Esophagus (tissue), 2 donors: ENCODE data around the gene GATAD2B. TPM values are rescaled to one million over a fixed set of nuclear protein-coding genes. Genes with fewer than 3 reads are reported as not detected.

Experiments
- H3K27ac ChIP-seq, 2 donors: one replicate each; pipeline ENCODE4 v1.5.1; 2013; ENCODE audit warnings: low read depth in 2 of 2, mild to moderate bottlenecking in 2 of 2, inconsistent platforms in 1 of 2, low read length in 1 of 2, moderate library complexity in 1 of 2
- H3K27me3 ChIP-seq, 2 donors: one replicate each; pipeline ENCODE4 v1.6.1; 2013; ENCODE audit warnings: low read length in 2 of 2, control low read depth in 1 of 2, mild to moderate bottlenecking in 1 of 2; ENCODE audit not compliant: insufficient read depth in 2 of 2, control insufficient read depth in 1 of 2
- H3K36me3 ChIP-seq, 2 donors: one replicate each; pipeline ENCODE4 v1.6.1; 2013; ENCODE audit warnings: low read length in 1 of 2; ENCODE audit not compliant: control insufficient read depth in 2 of 2, insufficient read depth in 2 of 2
- H3K4me1 ChIP-seq, 2 donors: one replicate each; pipeline ENCODE4 v1.6.1; 2013; ENCODE audit warnings: low read length in 1 of 2; ENCODE audit not compliant: control insufficient read depth in 2 of 2, insufficient read depth in 2 of 2
- H3K4me3 ChIP-seq, 2 donors: one replicate each; pipeline ENCODE4 v1.5.1; 2013; ENCODE audit warnings: low read length in 2 of 2, mild to moderate bottlenecking in 2 of 2, low read depth in 1 of 2, moderate library complexity in 1 of 2
- H3K9me3 ChIP-seq, 2 donors: one replicate each; pipeline ENCODE4 v1.6.1; 2013; ENCODE audit warnings: mild to moderate bottlenecking in 2 of 2, low read depth in 1 of 2, low read length in 1 of 2, moderate library complexity in 1 of 2; ENCODE audit not compliant: control insufficient read depth in 2 of 2, insufficient read depth in 1 of 2
- WGBS, 2 donors: extraction: QIAGEN DNeasy Blood & Tissue Kit; methylation state at CpG; one replicate each; pipeline ENCODE4 v1.1.7; 2013; 5-methylcytosine and 5-hydroxymethylcytosine counted together
- polyA plus RNA-seq, 2 donors: library from polyadenylated mRNA; stranded (reverse); fragments of 200-250 nt; gene quantifications; one replicate each; pipeline ENCODE4 v1.2.3, GENCODE V29; 2013
- donor health status: healthy with polysubstance abuse.
- donor health status: Bipolar disorder and iron deficiency.

Gene GATAD2B
- polyA plus RNA-seq, 2 donors, result 3.2 to 4.4 TPM

DNA sequence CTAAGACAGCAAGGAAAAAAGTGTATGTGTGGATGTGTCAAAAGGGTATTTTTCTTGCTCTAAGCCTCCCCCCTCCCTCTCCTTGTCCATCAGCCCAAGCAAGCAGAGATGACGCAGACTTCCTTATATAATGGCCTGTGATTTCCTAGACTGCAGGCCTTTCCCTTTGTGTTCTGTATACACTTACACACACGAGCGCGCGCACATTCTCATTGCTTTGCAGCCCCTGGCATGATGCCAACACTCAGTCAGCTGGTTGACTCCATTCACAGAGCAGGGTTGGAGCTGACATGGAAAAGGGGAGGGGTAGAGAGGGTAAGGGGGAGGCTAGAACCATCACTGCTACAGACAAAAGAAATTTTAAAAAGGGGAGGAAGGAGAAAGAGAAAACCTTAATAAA, 41.8 kb downstream of the GATAD2B start:
- no peaks in the 10 kb centered on the region for H3K9me3 ChIP-seq
- H3K36me3 ChIP-seq, result no peaks in the 10 kb centered on the region
- 9 to 16% methylated on average over 5 of the region's 5 CpGs for WGBS, 2 donors
- peaks cover 2% of the 10 kb centered on the region in 2 donors for H3K4me1 ChIP-seq
- no peaks in the 10 kb centered on the region for H3K27me3 ChIP-seq
- H3K4me3 ChIP-seq, result no peak overlapping the region
- H3K27ac ChIP-seq, result no peak overlapping the region

DNA sequence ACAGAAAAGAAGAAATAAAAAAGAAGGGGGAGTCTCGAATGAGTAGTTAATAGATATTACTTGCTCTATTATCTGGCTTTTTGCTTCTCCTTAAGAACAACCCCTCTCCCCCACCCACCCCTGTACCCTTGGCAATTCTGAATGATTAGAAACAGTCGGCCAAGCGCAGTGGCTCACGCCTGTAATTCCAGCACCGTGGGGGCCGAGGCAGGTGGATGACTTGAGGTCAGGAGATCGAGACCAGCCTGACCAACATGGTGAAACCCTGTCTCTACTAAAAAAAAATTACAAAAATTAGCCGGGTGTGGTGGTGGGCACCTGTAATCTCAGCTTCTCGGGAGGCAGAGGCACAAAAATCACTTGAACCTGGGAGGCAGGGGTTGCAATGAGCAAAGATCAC, 42.7 kb downstream of the GATAD2B start:
- Histone ChIP-seq H3K27me3 (no peaks in the 10 kb centered on the region), H3K4me3 (no peak overlapping the region), H3K36me3 (no peaks in the 10 kb centered on the region), H3K4me1 (peaks cover 2% of the 10 kb centered on the region in 2 donors), H3K27ac (no peak overlapping the region), H3K9me3 (no peaks in the 10 kb centered on the region)
- 91 to 94% methylated on average over 9 of the region's 9 CpGs for WGBS, 2 donors

DNA sequence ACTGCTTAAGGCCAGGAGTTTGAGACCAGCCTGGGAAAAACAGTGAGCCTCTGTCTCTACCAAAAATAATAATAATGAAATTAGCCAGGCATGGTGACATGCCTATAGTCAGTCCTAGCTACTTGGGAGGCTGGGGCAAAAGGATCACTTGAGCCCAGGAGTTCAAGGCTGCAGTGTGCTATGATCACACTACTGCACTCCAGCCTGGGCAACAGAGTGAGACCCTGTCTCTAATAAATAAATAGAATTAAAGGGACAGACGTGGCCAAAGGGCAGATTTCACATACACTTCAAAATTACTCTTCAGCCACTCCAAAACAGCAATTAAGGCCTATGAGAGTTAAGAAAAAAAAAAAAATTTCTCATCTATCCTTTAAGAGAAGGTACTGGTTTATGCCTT, 45.7 kb downstream of the GATAD2B start:
- no peaks in the 10 kb centered on the region for H3K9me3 ChIP-seq
- WGBS, 2 donors, result 68 to 70% methylated on average over 1 of the region's 1 CpG
- no peak overlapping the region for H3K27ac ChIP-seq
- H3K27me3 ChIP-seq, result no peaks in the 10 kb centered on the region
- no peaks in the 10 kb centered on the region for H3K36me3 ChIP-seq
- H3K4me1 ChIP-seq, result peaks cover 2 to 10% of the 10 kb centered on the region in 2 donors
- H3K4me3 ChIP-seq, result no peak overlapping the region

DNA sequence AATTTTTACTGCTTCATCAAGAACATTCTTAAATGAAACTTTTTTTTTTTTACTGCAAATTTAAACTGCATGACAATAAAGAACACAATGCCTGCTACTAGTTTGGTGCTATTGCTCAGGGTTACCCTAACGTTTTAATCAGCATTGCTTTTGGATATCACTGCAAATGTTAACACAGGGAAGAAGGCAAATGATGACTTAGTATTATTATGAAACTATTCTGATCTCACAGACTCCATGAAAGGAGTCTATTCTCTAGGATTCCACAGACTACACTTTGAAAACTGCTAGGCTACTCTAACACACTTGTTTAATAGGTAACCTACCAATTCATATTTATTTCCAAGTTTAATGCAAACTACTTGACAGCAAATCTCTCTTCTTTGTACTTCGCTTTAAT, 49.8 kb downstream of the GATAD2B start:
- H3K36me3 ChIP-seq, result no peaks in the 10 kb centered on the region
- WGBS, 2 donors, result 67 to 73% methylated on average over 2 of the region's 2 CpGs

DNA sequence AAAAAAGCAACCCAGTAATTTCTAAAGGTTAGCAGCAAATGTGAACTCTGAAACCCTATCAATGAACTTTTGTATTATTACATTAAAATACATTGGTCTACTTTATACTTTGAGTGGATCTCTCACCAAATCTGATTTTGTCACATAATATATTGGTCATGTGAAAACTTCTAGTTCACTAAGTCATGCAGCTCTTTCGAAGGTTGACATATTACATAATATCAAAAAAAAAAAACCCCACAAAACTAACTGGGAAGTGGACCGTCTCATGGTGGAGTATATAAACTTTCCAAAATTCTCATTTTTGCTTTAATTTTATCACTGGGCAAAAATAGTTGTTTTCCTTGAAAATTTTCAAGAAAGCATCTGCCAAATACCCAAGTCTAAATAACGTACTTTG, 50.4 kb downstream of the GATAD2B start:
- Histone ChIP-seq H3K9me3 (no peaks in the 10 kb centered on the region), H3K27ac (no peak overlapping the region), H3K27me3 (no peaks in the 10 kb centered on the region), H3K4me3 (no peak overlapping the region), H3K4me1 (peaks cover 0 to 7% of the 10 kb centered on the region in 2 donors), H3K36me3 (no peaks in the 10 kb centered on the region)
- WGBS, 2 donors, result 68 to 70% methylated on average over 3 of the region's 3 CpGs

More for the DNA sequence above, 49.8 kb downstream of the GATAD2B start:
- peaks cover 0 to 7% of the 10 kb centered on the region in 2 donors for H3K4me1 ChIP-seq
- no peak overlapping the region for H3K27ac ChIP-seq
- no peak overlapping the region for H3K4me3 ChIP-seq
- no peaks in the 10 kb centered on the region for H3K27me3 ChIP-seq
- H3K9me3 ChIP-seq, result no peaks in the 10 kb centered on the region

DNA sequence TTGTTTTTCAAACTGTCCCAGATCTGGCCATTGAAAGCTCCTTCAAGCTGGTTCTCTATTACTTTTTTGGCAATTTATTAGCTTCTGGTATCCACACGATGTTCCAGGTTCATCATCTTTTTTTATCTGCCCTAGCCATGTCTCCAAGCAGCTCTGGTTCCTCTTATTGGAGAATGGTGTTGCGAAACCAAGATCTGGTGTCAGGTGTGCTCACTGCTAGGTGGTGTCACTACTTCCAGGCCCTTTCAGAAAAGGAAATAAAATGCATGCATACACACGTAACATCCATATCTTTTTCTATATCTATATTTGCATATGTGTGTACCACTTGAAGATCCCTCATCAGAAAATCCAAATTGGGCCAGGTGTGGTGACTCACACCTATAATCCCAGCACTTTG, 53.3 kb downstream of the GATAD2B start:
- no peaks in the 10 kb centered on the region for H3K9me3 ChIP-seq
- H3K36me3 ChIP-seq, result no peaks in the 10 kb centered on the region
- H3K27me3 ChIP-seq, result no peaks in the 10 kb centered on the region
- H3K4me1 ChIP-seq, result peaks cover 0 to 5% of the 10 kb centered on the region in 2 donors
- no peak overlapping the region for H3K4me3 ChIP-seq
- no peak overlapping the region for H3K27ac ChIP-seq
- WGBS, 2 donors, result 88 to 90% methylated on average over 3 of the region's 3 CpGs

DNA sequence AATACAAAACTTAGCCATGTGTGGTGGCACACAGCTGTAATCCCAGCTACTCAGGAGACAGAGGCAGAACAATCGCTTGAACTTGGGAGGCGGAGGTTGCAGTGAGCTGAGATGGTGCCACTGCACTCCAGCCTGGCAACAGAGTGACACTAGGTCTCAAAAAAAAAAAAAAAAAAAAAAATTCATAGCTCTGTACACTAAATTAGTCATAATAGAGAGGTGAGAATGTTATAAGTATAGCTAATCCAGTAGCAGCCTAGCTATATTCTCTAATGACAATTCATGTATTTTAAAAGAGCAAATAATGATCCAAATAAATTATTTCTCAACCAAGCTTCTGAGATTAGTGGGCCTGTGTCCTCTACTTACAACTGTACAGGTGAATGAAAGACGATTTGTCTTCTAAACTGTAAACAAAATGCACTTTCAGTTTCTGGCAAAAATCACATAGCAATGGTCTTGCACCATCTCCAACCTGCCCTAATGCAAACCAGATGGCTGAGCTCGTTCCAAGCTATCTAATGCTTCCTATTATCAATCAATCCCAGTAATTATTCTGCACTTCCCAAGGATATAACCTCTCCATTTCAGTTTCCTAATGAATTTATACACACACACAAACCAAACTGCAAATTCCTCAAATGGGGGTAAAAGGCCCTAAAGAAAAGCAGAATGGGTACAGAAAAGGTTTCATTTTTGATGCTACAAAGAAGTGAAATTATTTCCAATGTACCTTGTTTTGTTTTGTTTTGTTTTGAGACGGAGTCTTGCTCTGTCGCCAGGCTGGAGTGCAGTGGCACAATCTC, 56.5 kb downstream of the GATAD2B start:
- Histone ChIP-seq H3K4me3 (no peak overlapping the region), H3K27ac (no peak overlapping the region), H3K36me3 (no peaks in the 10 kb centered on the region), H3K9me3 (no peaks in the 10 kb centered on the region), H3K4me1 (no peaks in the 10 kb centered on the region), H3K27me3 (no peaks in the 10 kb centered on the region)
- WGBS, 2 donors, result 60 to 64% methylated on average over 6 of the region's 6 CpGs

DNA sequence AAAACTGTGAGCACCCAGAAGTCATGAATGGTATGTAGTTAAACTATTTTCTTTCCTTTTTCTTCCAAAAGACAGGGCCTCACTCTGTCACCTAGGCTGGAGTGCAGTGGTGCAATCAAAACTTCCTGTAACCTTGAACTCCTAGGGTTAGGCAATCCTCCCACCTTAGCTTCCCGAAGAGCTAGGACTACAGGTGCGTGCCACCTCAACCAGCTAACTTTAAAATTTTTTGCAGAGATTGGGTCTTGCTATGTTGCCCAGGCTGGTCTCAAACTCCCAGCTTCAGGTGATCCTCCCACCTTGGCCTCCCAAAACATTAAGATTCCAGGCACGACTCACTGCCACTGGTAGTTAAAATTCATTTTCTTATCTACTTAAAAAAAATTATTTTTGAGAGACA, 62.5 kb downstream of the GATAD2B start:
- no peaks in the 10 kb centered on the region for H3K27me3 ChIP-seq
- WGBS, 2 donors, result 89 to 95% methylated on average over 3 of the region's 3 CpGs
- no peaks in the 10 kb centered on the region for H3K9me3 ChIP-seq
- no peak overlapping the region for H3K27ac ChIP-seq
- H3K4me1 ChIP-seq, result no peaks in the 10 kb centered on the region
- H3K4me3 ChIP-seq, result no peak overlapping the region
- H3K36me3 ChIP-seq, result no peaks in the 10 kb centered on the region

DNA sequence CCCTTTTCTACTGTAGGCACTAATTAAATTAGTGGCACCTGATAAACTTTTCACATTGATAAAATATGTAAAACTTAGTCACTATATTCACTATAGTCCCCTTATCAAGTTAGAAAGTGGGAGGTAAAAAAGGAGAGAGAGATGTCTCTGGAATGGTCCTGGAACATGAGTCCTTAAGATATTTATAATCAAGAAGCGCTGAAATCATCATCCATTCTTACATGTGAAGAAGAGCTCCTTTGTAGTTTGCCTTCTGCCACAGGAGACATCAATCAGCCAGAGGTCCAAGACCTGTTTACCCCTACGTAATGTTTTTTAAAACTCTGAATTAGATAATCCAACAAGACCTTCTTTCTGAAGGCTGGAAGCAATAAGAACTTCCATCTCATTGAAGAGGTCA, 65.3 kb downstream of the GATAD2B start:
- 96 to 100% methylated on average over 2 of the region's 2 CpGs for WGBS, 2 donors
- H3K4me3 ChIP-seq, result no peak overlapping the region
- H3K27ac ChIP-seq, result no peak overlapping the region

DNA sequence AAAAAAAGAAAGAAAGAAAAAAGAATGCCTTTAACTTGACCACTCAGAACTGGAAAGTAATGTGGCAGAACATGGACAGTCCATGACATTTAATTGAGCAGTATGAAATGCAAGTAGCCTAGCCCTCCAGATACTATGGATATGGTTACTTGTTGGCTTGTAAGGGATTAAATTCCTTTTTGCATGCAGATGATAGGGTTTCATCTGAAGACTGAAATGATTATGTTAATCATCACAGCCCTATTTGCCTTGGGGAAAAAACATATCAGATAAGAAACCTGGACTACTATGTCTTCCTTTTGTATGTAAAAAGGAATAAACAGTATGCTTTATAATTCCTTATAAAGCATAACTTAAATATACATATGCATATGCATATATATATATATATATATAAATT, 66.0 kb downstream of the GATAD2B start:
- H3K4me1 ChIP-seq, result no peaks in the 10 kb centered on the region
- no peak overlapping the region for H3K27ac ChIP-seq
- H3K4me3 ChIP-seq, result no peak overlapping the region
- H3K36me3 ChIP-seq, result no peaks in the 10 kb centered on the region
- H3K27me3 ChIP-seq, result no peaks in the 10 kb centered on the region
- H3K9me3 ChIP-seq, result no peaks in the 10 kb centered on the region

More for the DNA sequence above, 65.3 kb downstream of the GATAD2B start:
- Histone ChIP-seq H3K9me3 (no peaks in the 10 kb centered on the region), H3K4me1 (no peaks in the 10 kb centered on the region), H3K36me3 (no peaks in the 10 kb centered on the region), H3K27me3 (no peaks in the 10 kb centered on the region)
